Erythroblast (primary cell): ENCODE data around the gene USP25.

Experiments used
- GATA1 ChIP-seq: IDR thresholded peaks from 2 replicates; pipeline ENCODE4 v1.6.1; 2011; ENCODE audit warnings: low read depth, mild to moderate bottlenecking, control low read depth, low read length, moderate library complexity
- POLR2A ChIP-seq: IDR thresholded peaks from 2 replicates; pipeline ENCODE4 v1.6.1; 2011; ENCODE audit warnings: mild to moderate bottlenecking, low read length

DNA sequence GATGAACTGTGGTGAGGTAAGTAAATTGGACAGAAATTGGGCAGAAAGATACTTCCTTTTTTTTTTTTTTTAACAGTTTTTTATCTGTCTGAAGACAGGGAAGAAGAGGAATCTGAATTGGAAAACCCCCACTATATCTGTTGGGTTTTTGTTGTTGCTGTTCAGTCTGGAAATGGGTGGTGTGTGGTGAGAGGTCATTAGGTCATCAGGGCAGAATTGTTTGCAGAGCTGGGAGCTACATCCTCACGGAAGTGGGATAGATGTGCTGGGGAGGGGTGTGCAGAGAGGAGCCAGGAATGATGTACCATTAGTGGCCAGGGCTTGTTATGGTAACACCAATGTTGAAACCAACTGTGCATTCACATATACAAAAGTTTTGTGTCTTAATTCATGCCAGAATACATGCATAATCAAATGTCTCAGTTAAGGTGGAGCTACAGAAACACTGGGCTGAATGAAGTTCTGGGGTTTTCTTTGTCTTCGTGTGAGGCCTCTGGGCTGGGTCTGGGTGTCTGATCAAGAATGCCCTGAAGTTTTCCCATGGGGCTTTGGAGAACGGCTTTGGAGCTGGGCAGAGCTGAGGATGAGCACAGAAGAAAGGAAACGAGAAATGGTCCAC is 12.4 kb downstream of the USP25 start:
- no peak for TF ChIP-seq POLR2A
- no peak for TF ChIP-seq GATA1
